ENCODE results near the gene TOMM34. TPM values are rescaled to one million over a fixed set of nuclear protein-coding genes. Genes with fewer than 3 reads are reported as not detected.

TOMM34 gene
- total and polyA plus RNA-seq, 2 experiments from 2014 or later, result 32.0 to 50.0 TPM

GRCh38 chr20:44979090-44979621, 19.0 kb upstream of the TOMM34 start:
- H3K79me2 ChIP-seq, result no peaks in the 10 kb centered on the region
- 87% methylated on average over 2 of the region's 2 CpGs for WGBS (ENCODE audit: low lambda C conversion rate, missing lambda C conversion rate)
- no peak overlapping the region for H3K27ac ChIP-seq
- H4K20me1 ChIP-seq (ENCODE audit: insufficient read depth, poor library complexity, severe bottlenecking), result no peaks in the 10 kb centered on the region
- no peaks in the 10 kb centered on the region for H3K9me3 ChIP-seq (ENCODE audit: low read depth)
- H3K27me3 ChIP-seq, result no peaks in the 10 kb centered on the region
- no peak overlapping the region for H3K4me3 ChIP-seq
- no peaks in the 10 kb centered on the region for H3K4me1 ChIP-seq (ENCODE audit: insufficient read depth)
- no peak overlapping the region for H3K4me2 ChIP-seq
- no peaks in the 10 kb centered on the region for H3K36me3 ChIP-seq (replicated peaks; ENCODE audit: insufficient read depth, low read depth)
- no peak for DNase-seq (ENCODE audit: low spot score)
- no peak overlapping the region for H2AFZ ChIP-seq
- no peaks in the 10 kb centered on the region for H3K9me2 ChIP-seq (replicated peaks; ENCODE audit: insufficient read depth)
- no peak for TF ChIP-seq EZH2 (IDR thresholded peaks at IDR 0.05; ENCODE audit: borderline replicate concordance)
- TF ChIP-seq CTCF (IDR thresholded peaks at IDR 0.05; ENCODE audit: poor library complexity), result no peak
- TF ChIP-seq EZH2phosphoT487 (IDR thresholded peaks at IDR 0.05; ENCODE audit: low read depth, severe bottlenecking, unreplicated experiment), result no peak

- no peaks in the 10 kb centered on the region for H3K4me1 ChIP-seq (ENCODE audit: insufficient read depth)
- H3K4me2 ChIP-seq, result no peak overlapping the region
- H2AFZ ChIP-seq, result no peak overlapping the region
- no peaks in the 10 kb centered on the region for H4K20me1 ChIP-seq (ENCODE audit: insufficient read depth, poor library complexity, severe bottlenecking)
- no peaks in the 10 kb centered on the region for H3K27me3 ChIP-seq
- H3K79me2 ChIP-seq, result peaks cover 3% of the 10 kb centered on the region
- no peaks in the 10 kb centered on the region for H3K9me3 ChIP-seq (ENCODE audit: low read depth)
- H3K4me3 ChIP-seq, result no peak overlapping the region
- TF ChIP-seq CTCF (IDR thresholded peaks at IDR 0.05; ENCODE audit: poor library complexity), result no peak
- TF ChIP-seq EZH2 (IDR thresholded peaks at IDR 0.05; ENCODE audit: borderline replicate concordance), result no peak
- TF ChIP-seq EZH2phosphoT487 (IDR thresholded peaks at IDR 0.05; ENCODE audit: low read depth, severe bottlenecking, unreplicated experiment), result no peak
- DNase-seq (ENCODE audit: low spot score), result no peak
- no peaks in the 10 kb centered on the region for H3K36me3 ChIP-seq (replicated peaks; ENCODE audit: insufficient read depth, low read depth)
- no peaks in the 10 kb centered on the region for H3K9me2 ChIP-seq (replicated peaks; ENCODE audit: insufficient read depth)
- no peak overlapping the region for H3K27ac ChIP-seq
- 99% methylated on average over 4 of the region's 4 CpGs for WGBS (ENCODE audit: low lambda C conversion rate, missing lambda C conversion rate)
These were observed 16.5 kb upstream of the TOMM34 start for GRCh38 chr20:44976698-44977097.

GRCh38 chr20:44973053-44973452, 12.9 kb upstream of the TOMM34 start:
- H2AFZ ChIP-seq, result no peak overlapping the region
- H3K36me3 ChIP-seq (replicated peaks; ENCODE audit: insufficient read depth, low read depth), result no peaks in the 10 kb centered on the region
- no peaks in the 10 kb centered on the region for H4K20me1 ChIP-seq (ENCODE audit: insufficient read depth, poor library complexity, severe bottlenecking)
- no peaks in the 10 kb centered on the region for H3K9me2 ChIP-seq (replicated peaks; ENCODE audit: insufficient read depth)
- TF ChIP-seq EZH2 (IDR thresholded peaks at IDR 0.05; ENCODE audit: borderline replicate concordance) (no peak), EZH2phosphoT487 (IDR thresholded peaks at IDR 0.05; ENCODE audit: low read depth, severe bottlenecking, unreplicated experiment) (no peak), CTCF (IDR thresholded peaks at IDR 0.05; ENCODE audit: poor library complexity) (no peak)
- WGBS (ENCODE audit: low lambda C conversion rate, missing lambda C conversion rate), result 43% methylated on average over 2 of the region's 2 CpGs
- H3K79me2 ChIP-seq, result peaks cover 34% of the 10 kb centered on the region
- H3K4me1 ChIP-seq (ENCODE audit: insufficient read depth), result peaks cover under 1% of the 10 kb centered on the region
- H3K27me3 ChIP-seq, result no peaks in the 10 kb centered on the region
- no peak for DNase-seq (ENCODE audit: low spot score)
- no peak overlapping the region for H3K4me3 ChIP-seq
- H3K9me3 ChIP-seq (ENCODE audit: low read depth), result no peaks in the 10 kb centered on the region
- no peak overlapping the region for H3K27ac ChIP-seq
- H3K4me2 ChIP-seq, result no peak overlapping the region
